KMS-11 (cell line): ENCODE data around the gene USP40.

Experiments
- H2AFZ ChIP-seq: fragments of 200-600 bp; sonication (generic); 2 replicates; pipeline ENCODE4 v1.6.1; 2016; ENCODE audit warnings: antibody characterized with exemption, mixed run types, low read depth
- H3K27ac ChIP-seq: fragments of 200-600 bp; sonication (generic); 2 replicates; pipeline ENCODE4 v1.6.1; 2016; ENCODE audit warnings: mild to moderate bottlenecking, mixed run types
- H3K27me3 ChIP-seq: fragments of 200-600 bp; sonication (generic); 2 replicates; pipeline ENCODE4 v1.6.1; 2017; ENCODE audit warnings: mild to moderate bottlenecking, low read depth, mixed run types, moderate library complexity; ENCODE audit not compliant: insufficient read depth
- H3K36me3 ChIP-seq: fragments of 200-600 bp; sonication (generic); 2 replicates; pipeline ENCODE4 v1.6.1; 2017; ENCODE audit warnings: mild to moderate bottlenecking, mixed run types; ENCODE audit not compliant: insufficient read depth
- H3K4me1 ChIP-seq: fragments of 200-600 bp; sonication (generic); 2 replicates; pipeline ENCODE4 v1.6.1; 2016; ENCODE audit warnings: mild to moderate bottlenecking, low read depth, mixed run types; ENCODE audit not compliant: poor library complexity, severe bottlenecking
- H3K4me2 ChIP-seq: fragments of 200-600 bp; sonication (generic); 2 replicates; pipeline ENCODE4 v1.7.0; 2016; ENCODE audit warnings: mild to moderate bottlenecking, mixed run types
- H3K4me3 ChIP-seq: fragments of 200-600 bp; sonication (generic); IDR thresholded peaks from 2 replicates; pipeline ENCODE4 v1.6.1; 2017; ENCODE audit warnings: low read depth, low read length, mixed read lengths; ENCODE audit not compliant: insufficient read depth
- H3K79me2 ChIP-seq: fragments of 200-600 bp; sonication (generic); 2 replicates; pipeline ENCODE4 v1.6.1; 2016; ENCODE audit warnings: low read depth, mixed run types; ENCODE audit not compliant: insufficient read depth
- H3K9ac ChIP-seq: fragments of 200-600 bp; sonication (generic); 2 replicates; pipeline ENCODE4 v1.6.1; 2016; ENCODE audit warnings: mild to moderate bottlenecking, mixed run types
- H4K20me1 ChIP-seq: fragments of 200-600 bp; sonication (generic); 2 replicates; pipeline ENCODE4 v1.6.1; 2016; ENCODE audit warnings: mild to moderate bottlenecking, mixed run types; ENCODE audit not compliant: insufficient read depth
- TF ChIP-seq, protein P1 (sequence below): fragments of 200-600 bp; sonication (generic); conservative IDR thresholded peaks from 2 replicates; pipeline ENCODE4 v1.6.1; 2017; ENCODE audit warnings: low read depth, mild to moderate bottlenecking, antibody characterized with exemption, low read length, moderate library complexity, mixed read lengths

Gene USP40

DNA sequence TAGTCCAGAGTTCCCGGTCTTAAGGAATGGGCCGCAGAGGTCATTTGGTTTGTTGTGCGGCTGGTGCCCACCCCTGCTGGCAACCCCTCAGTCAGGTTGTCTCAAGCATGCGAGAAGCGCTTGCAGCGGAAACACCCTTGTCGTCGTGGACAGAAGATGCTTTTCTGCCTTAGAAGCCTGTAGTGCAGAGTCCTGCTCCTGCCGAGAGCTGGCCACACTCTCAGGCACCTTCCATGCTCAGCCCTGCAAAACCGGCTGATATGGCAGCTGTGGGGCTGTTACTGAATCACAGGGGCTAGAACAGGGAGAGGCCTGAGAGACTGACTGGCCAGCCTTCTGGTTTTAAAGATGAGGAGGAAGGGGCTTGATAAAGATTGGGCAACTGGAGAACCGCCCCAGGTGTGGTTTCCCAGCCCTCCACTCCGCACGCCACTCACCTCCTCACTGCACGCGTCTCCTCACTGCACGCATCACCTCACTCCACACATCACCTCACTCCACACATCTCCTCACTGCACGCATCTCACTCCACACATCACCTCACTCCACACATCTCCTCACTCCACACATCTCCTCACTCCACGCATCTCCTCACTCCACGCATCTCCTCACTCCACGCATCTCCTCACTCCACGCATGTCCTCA lies 103.6 kb downstream of the USP40 start:
- Histone ChIP-seq H3K36me3 (no peaks in the 10 kb centered on the region), H3K4me1 (no peaks in the 10 kb centered on the region), H3K27ac (no peak overlapping the region), H3K4me3 (no peak overlapping the region), H3K9ac (no peak overlapping the region), H3K79me2 (no peaks in the 10 kb centered on the region), H2AFZ (no peak overlapping the region), H3K27me3 (no peaks in the 10 kb centered on the region), H3K4me2 (no peak overlapping the region), H4K20me1 (no peaks in the 10 kb centered on the region)
- TF ChIP-seq, protein P1, sequence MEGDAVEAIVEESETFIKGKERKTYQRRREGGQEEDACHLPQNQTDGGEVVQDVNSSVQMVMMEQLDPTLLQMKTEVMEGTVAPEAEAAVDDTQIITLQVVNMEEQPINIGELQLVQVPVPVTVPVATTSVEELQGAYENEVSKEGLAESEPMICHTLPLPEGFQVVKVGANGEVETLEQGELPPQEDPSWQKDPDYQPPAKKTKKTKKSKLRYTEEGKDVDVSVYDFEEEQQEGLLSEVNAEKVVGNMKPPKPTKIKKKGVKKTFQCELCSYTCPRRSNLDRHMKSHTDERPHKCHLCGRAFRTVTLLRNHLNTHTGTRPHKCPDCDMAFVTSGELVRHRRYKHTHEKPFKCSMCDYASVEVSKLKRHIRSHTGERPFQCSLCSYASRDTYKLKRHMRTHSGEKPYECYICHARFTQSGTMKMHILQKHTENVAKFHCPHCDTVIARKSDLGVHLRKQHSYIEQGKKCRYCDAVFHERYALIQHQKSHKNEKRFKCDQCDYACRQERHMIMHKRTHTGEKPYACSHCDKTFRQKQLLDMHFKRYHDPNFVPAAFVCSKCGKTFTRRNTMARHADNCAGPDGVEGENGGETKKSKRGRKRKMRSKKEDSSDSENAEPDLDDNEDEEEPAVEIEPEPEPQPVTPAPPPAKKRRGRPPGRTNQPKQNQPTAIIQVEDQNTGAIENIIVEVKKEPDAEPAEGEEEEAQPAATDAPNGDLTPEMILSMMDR, result no peak

DNA sequence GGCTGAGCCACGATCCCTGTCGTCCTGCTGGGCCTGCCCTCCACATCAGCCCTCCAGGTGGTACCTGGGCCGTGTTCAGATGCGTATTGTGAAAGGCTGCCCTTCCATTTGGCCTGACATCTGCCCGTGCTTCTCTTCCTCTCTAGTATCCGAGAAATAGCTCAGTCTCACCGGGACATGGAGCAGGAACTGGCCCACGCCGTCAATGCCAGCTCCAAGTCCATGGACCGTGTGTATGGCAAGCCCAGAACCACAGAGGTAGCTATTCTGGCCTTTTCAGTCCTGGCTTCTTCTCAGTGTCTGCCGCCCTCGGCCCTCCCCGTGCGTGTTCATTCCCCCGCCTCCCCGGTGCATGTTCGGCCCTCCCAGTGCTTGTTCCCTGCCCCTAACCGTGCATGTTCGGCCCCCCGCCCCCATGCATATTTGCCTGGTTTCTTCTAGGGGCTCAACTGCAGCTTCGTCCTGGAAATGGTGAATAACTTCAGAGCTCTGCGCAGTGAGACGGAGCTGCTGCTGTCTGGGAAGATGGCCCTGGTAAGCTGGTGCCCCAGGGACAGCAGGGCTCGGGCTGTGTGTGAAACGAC lies 104.3 kb downstream of the USP40 start:
- no peaks in the 10 kb centered on the region for H4K20me1 ChIP-seq
- no peaks in the 10 kb centered on the region for H3K27me3 ChIP-seq
- H3K4me1 ChIP-seq, result no peaks in the 10 kb centered on the region
- H3K4me3 ChIP-seq, result no peak overlapping the region
- H3K79me2 ChIP-seq, result no peaks in the 10 kb centered on the region
- H3K36me3 ChIP-seq, result no peaks in the 10 kb centered on the region
- H3K4me2 ChIP-seq, result no peak overlapping the region
- H3K27ac ChIP-seq, result no peak overlapping the region
- TF ChIP-seq, protein P1, result no peak
- no peak overlapping the region for H3K9ac ChIP-seq
- H2AFZ ChIP-seq, result no peak overlapping the region

GRCh38 chr2:233461481-233461891 lies 105.1 kb downstream of the USP40 start:
- no peaks in the 10 kb centered on the region for H4K20me1 ChIP-seq

DNA sequence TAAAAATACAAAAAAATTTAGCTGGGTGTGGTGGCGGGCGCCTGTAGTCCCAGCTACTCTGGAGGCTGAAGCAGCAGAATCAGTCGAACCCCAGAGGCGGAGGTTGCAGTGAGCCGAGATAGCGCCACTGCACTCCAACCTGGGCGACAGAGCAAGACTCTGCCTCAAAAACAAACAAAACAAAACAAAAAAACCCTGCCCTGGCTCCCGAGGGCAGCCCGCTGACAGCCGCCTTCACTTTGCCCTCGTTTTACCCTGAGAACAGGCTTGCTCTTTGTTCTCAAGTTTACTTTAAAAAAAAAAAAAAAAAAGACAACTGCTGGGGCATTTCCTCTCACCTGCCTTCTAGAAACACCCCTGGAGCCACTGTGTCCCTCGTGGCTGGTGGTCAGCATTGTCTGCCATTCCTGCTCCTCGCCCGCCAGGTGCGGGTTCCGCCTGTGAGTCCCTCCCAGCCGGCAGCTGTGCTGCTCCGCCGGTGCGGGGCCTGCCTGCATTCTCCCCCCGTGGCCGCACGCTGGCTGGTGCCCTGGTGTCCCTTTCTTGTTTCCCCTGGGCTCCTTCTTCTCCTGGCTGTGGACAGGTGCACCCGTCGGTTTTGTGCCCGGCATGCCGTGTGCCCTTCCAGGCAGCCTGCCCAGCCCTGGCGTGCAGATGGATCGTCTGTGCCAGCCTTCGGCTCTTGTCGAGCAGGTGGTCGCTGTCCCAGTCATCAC lies 105.7 kb downstream of the USP40 start:
- no peak overlapping the region for H3K9ac ChIP-seq
- TF ChIP-seq, protein P1, result no peak
- H3K4me2 ChIP-seq, result no peak overlapping the region
- no peaks in the 10 kb centered on the region for H3K36me3 ChIP-seq
- H2AFZ ChIP-seq, result no peak overlapping the region
- no peak overlapping the region for H3K27ac ChIP-seq
- H4K20me1 ChIP-seq, result no peaks in the 10 kb centered on the region
- no peak overlapping the region for H3K4me3 ChIP-seq
- no peaks in the 10 kb centered on the region for H3K79me2 ChIP-seq
- H3K27me3 ChIP-seq, result no peaks in the 10 kb centered on the region
- H3K4me1 ChIP-seq, result no peaks in the 10 kb centered on the region

More at GRCh38 chr2:233461481-233461891, 105.1 kb downstream of the USP40 start:
- Histone ChIP-seq H3K27ac (no peak overlapping the region), H2AFZ (no peak overlapping the region), H3K36me3 (no peaks in the 10 kb centered on the region), H3K4me2 (no peak overlapping the region), H3K27me3 (no peaks in the 10 kb centered on the region), H3K9ac (no peak overlapping the region), H3K4me1 (no peaks in the 10 kb centered on the region), H3K4me3 (no peak overlapping the region), H3K79me2 (no peaks in the 10 kb centered on the region)
- TF ChIP-seq, protein P1, result no peak
